ENCODE results near the gene TMEM91.

The TMEM91 gene

GRCh38 chr19:41355802-41356201 lies 20.5 kb upstream of the TMEM91 start:
- no peak overlapping the region for H3K4me3 ChIP-seq (ENCODE audit: low read depth, low read length)
- no peak for TF ChIP-seq CTCF (IDR thresholded peaks at IDR 0.05; ENCODE audit: low read depth, low read length)
- H3K4me1 ChIP-seq = 0 out of 2 replicates have a peak, but pooled peaks cover 3% of the 10 kb centered on the region
- H3K9me3 ChIP-seq = no peaks in the 10 kb centered on the region
- peaks cover 27% of the 10 kb centered on the region for H3K27me3 ChIP-seq
- DNase-seq = no peak
- H3K36me3 ChIP-seq = no peaks in the 10 kb centered on the region

GRCh38 chr19:41356984-41357739 lies 19.2 kb upstream of the TMEM91 start:
- Histone ChIP-seq H3K9me3 (no peaks in the 10 kb centered on the region), H3K4me3 (ENCODE audit: low read depth, low read length) (no peak overlapping the region), H3K4me1 (0 out of 2 replicates have a peak, but pooled peaks cover 3% of the 10 kb centered on the region), H3K27me3 (peaks cover 15% of the 10 kb centered on the region), H3K36me3 (no peaks in the 10 kb centered on the region)
- no peak for DNase-seq
- TF ChIP-seq CTCF (IDR thresholded peaks at IDR 0.05; ENCODE audit: low read depth, low read length) = no peak

GRCh38 chr19:41357746-41358145 lies 18.6 kb upstream of the TMEM91 start:
- Histone ChIP-seq H3K4me1 (0 out of 2 replicates have a peak, but pooled peaks cover 3% of the 10 kb centered on the region), H3K36me3 (no peaks in the 10 kb centered on the region), H3K27me3 (peaks cover 9% of the 10 kb centered on the region), H3K9me3 (no peaks in the 10 kb centered on the region), H3K4me3 (ENCODE audit: low read depth, low read length) (no peak overlapping the region)
- no peak for TF ChIP-seq CTCF (IDR thresholded peaks at IDR 0.05; ENCODE audit: low read depth, low read length)
- DNase-seq = no peak

DNA sequence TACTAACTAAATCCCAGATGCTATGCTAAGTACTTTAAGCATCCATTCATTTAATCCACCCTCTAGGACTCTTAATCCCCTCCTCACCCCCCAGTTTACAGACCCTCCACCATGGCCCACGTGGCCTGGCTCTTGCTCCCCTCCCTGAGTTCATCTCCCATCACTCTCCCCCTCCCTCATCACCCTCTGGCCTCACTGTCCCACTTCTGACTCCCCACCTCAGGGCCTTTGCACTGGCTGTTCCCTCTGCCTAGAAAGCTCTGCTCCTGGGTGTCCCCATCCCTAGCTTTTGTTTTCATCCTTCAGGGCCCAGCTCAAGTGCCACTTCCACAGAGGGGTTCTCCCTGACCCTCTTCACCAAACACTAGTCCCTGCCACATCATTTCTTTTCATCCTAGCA lies 16.6 kb upstream of the TMEM91 start:
- no peak for DNase-seq
- no peaks in the 10 kb centered on the region for H3K4me1 ChIP-seq
- no peaks in the 10 kb centered on the region for H3K27me3 ChIP-seq
- TF ChIP-seq CTCF (IDR thresholded peaks at IDR 0.05; ENCODE audit: low read depth, low read length) = no peak
- no peaks in the 10 kb centered on the region for H3K36me3 ChIP-seq
- H3K9me3 ChIP-seq = no peaks in the 10 kb centered on the region
- H3K4me3 ChIP-seq (ENCODE audit: low read depth, low read length) = no peak overlapping the region

DNA sequence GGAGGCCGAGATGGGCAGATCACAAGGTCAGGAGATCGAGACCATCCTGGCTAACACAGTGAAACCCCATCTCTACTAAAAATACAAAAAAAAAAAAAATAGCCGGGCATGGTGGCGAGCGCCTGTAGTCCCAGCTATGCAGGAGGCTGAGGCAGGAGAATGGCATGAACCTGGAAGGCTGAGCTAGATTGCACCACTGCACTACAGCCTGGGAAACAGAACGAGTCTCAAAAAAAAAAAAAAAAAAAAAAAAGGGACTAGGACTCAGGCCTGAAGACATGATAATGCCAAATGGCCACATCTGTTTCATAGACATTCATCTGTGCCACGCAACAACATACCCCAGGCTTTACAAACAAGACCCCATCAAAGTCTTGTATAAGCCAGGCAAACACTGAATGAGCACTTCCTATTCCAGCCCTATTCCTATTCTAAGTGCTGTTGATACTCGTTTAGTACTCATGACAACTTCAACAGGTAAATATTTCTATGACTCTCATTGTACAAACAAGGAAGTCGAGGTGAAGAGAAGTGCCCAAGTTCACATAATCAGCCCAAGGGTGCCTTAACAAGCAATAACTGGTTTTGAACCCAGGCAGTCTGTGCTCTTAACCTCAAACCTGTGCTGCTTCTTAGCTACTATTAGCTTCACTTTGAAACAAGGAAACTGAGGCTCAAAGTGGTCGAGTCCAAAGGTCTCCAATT lies 14.0 kb upstream of the TMEM91 start:
- no peak for TF ChIP-seq CTCF (IDR thresholded peaks at IDR 0.05; ENCODE audit: low read depth, low read length)
- no peak for DNase-seq
- no peaks in the 10 kb centered on the region for H3K9me3 ChIP-seq
- H3K36me3 ChIP-seq = no peaks in the 10 kb centered on the region
- no peaks in the 10 kb centered on the region for H3K27me3 ChIP-seq
- no peak overlapping the region for H3K4me3 ChIP-seq (ENCODE audit: low read depth, low read length)
- H3K4me1 ChIP-seq = no peaks in the 10 kb centered on the region

DNA sequence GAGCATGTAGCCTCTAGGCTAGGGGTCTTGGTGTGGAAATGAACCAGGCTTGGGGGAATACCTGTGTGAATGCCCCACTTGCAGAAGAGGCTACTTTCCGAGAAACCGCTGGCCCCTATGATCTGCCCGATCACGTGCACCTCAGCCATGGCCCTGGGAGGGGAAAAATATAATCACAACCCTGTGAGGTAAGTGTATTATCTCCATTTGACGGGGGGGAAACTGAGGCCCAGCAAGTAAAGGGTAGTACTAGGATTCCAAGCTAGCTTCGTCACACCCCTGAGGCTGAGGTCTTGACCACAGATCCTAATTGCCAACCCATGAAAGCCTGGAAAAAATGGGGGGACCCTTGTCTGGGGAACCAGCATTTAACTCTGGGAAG lies 13.0 kb upstream of the TMEM91 start:
- H3K36me3 ChIP-seq = no peaks in the 10 kb centered on the region
- no peak for DNase-seq
- no peaks in the 10 kb centered on the region for H3K27me3 ChIP-seq
- no peaks in the 10 kb centered on the region for H3K9me3 ChIP-seq
- no peaks in the 10 kb centered on the region for H3K4me1 ChIP-seq
- H3K4me3 ChIP-seq (ENCODE audit: low read depth, low read length) = peak overlapping the region; percentile 83
- no peak for TF ChIP-seq CTCF (IDR thresholded peaks at IDR 0.05; ENCODE audit: low read depth, low read length)

Data from BE2C (cell line).